ENCODE data around the gene DRG1. TPM values are rescaled to one million over a fixed set of nuclear protein-coding genes. Genes with fewer than 3 reads are reported as not detected.
"Not testable (repeated sequence)": the region's sequence is repeated elsewhere in the genome, so short reads cannot be mapped to it uniquely, and the experiment has no call there.

Gene DRG1
- total RNA-seq, 1 experiment from 2014 or later = 48.7 TPM

- Histone ChIP-seq H3K9me3 (ENCODE audit: low read length) (no peaks in the 10 kb centered on the region), H3K27ac (ENCODE audit: low read length) (no peak overlapping the region), H3K79me2 (ENCODE audit: low read length) (no peaks in the 10 kb centered on the region), H2AFZ (ENCODE audit: low read length) (no peak overlapping the region), H3K4me1 (ENCODE audit: low read length) (peaks cover 7% of the 10 kb centered on the region), H3K9ac (ENCODE audit: low read length) (no peak overlapping the region), H3K36me3 (ENCODE audit: insufficient read depth, low read length) (no peaks in the 10 kb centered on the region), H4K20me1 (ENCODE audit: insufficient read depth, low read depth, low read length) (no peaks in the 10 kb centered on the region), H3K9me2 (replicated peaks; ENCODE audit: insufficient read depth, low read length) (no peaks in the 10 kb centered on the region), H3K4me2 (ENCODE audit: low read depth, low read length, poor library complexity, severe bottlenecking) (no peak overlapping the region), H3K4me3 (ENCODE audit: low read length) (no peak overlapping the region), H3K27me3 (ENCODE audit: low read length) (no peaks in the 10 kb centered on the region)
- DNase-seq = no peak
Observed at GRCh38 chr22:31377612-31378011, 21.8 kb upstream of the DRG1 start.

- Histone ChIP-seq H2AFZ (ENCODE audit: low read length) (no peak overlapping the region), H3K79me2 (ENCODE audit: low read length) (no peaks in the 10 kb centered on the region)
Observed at GRCh38 chr22:31378123-31378522, 21.3 kb upstream of the DRG1 start.

GRCh38 chr22:31378651-31379050 lies 20.8 kb upstream of the DRG1 start:
- not testable (repeated sequence) for H2AFZ ChIP-seq (ENCODE audit: low read length); H3K4me3 ChIP-seq (ENCODE audit: low read length); H3K36me3 ChIP-seq (ENCODE audit: insufficient read depth, low read length)

More at GRCh38 chr22:31378123-31378522, 21.3 kb upstream of the DRG1 start:
- no peaks in the 10 kb centered on the region for H3K36me3 ChIP-seq (ENCODE audit: insufficient read depth, low read length)
- H3K27ac ChIP-seq (ENCODE audit: low read length) = no peak overlapping the region
- no peak overlapping the region for H3K9ac ChIP-seq (ENCODE audit: low read length)
- no peaks in the 10 kb centered on the region for H3K9me3 ChIP-seq (ENCODE audit: low read length)
- no peak for DNase-seq
- no peaks in the 10 kb centered on the region for H4K20me1 ChIP-seq (ENCODE audit: insufficient read depth, low read depth, low read length)
- no peaks in the 10 kb centered on the region for H3K27me3 ChIP-seq (ENCODE audit: low read length)
- H3K4me1 ChIP-seq (ENCODE audit: low read length) = peaks cover 10% of the 10 kb centered on the region
- H3K4me3 ChIP-seq (ENCODE audit: low read length) = no peak overlapping the region
- no peak overlapping the region for H3K4me2 ChIP-seq (ENCODE audit: low read depth, low read length, poor library complexity, severe bottlenecking)
- no peaks in the 10 kb centered on the region for H3K9me2 ChIP-seq (replicated peaks; ENCODE audit: insufficient read depth, low read length)

GRCh38 chr22:31393893-31394292 lies 5.5 kb upstream of the DRG1 start:
- peaks cover 6% of the 10 kb centered on the region for H3K9me3 ChIP-seq (ENCODE audit: low read length)
- no peak overlapping the region for H3K27ac ChIP-seq (ENCODE audit: low read length)
- no peaks in the 10 kb centered on the region for H4K20me1 ChIP-seq (ENCODE audit: insufficient read depth, low read depth, low read length)
- no peak overlapping the region for H3K4me3 ChIP-seq (ENCODE audit: low read length)
- H3K4me2 ChIP-seq (ENCODE audit: low read depth, low read length, poor library complexity, severe bottlenecking) = no peak overlapping the region
- no peaks in the 10 kb centered on the region for H3K79me2 ChIP-seq (ENCODE audit: low read length)
- H2AFZ ChIP-seq (ENCODE audit: low read length) = no peak overlapping the region
- H3K4me1 ChIP-seq (ENCODE audit: low read length) = peaks cover 7% of the 10 kb centered on the region
- H3K36me3 ChIP-seq (ENCODE audit: insufficient read depth, low read length) = no peaks in the 10 kb centered on the region
- no peak overlapping the region for H3K9ac ChIP-seq (ENCODE audit: low read length)
- no peak for DNase-seq
- no peaks in the 10 kb centered on the region for H3K9me2 ChIP-seq (replicated peaks; ENCODE audit: insufficient read depth, low read length)
- H3K27me3 ChIP-seq (ENCODE audit: low read length) = no peaks in the 10 kb centered on the region

More at GRCh38 chr22:31378651-31379050, 20.8 kb upstream of the DRG1 start:
- H3K79me2 ChIP-seq (ENCODE audit: low read length); DNase-seq; H3K27ac ChIP-seq (ENCODE audit: low read length); H3K9ac ChIP-seq (ENCODE audit: low read length); H4K20me1 ChIP-seq (ENCODE audit: insufficient read depth, low read depth, low read length); H3K4me2 ChIP-seq (ENCODE audit: low read depth, low read length, poor library complexity, severe bottlenecking); H3K9me2 ChIP-seq (replicated peaks; ENCODE audit: insufficient read depth, low read length); H3K9me3 ChIP-seq (ENCODE audit: low read length); H3K27me3 ChIP-seq (ENCODE audit: low read length): not testable (repeated sequence)
- peaks cover 10% of the 10 kb centered on the region for H3K4me1 ChIP-seq (ENCODE audit: low read length)

- Histone ChIP-seq H3K4me1 (ENCODE audit: low read length) (peaks cover 9% of the 10 kb centered on the region), H3K79me2 (ENCODE audit: low read length) (no peaks in the 10 kb centered on the region), H3K4me2 (ENCODE audit: low read depth, low read length, poor library complexity, severe bottlenecking) (no peak overlapping the region), H3K9me2 (replicated peaks; ENCODE audit: insufficient read depth, low read length) (no peaks in the 10 kb centered on the region), H3K27me3 (ENCODE audit: low read length) (no peaks in the 10 kb centered on the region), H3K36me3 (ENCODE audit: insufficient read depth, low read length) (no peaks in the 10 kb centered on the region), H3K9ac (ENCODE audit: low read length) (no peak overlapping the region), H3K9me3 (ENCODE audit: low read length) (peaks cover 6% of the 10 kb centered on the region), H2AFZ (ENCODE audit: low read length) (no peak overlapping the region), H3K27ac (ENCODE audit: low read length) (no peak overlapping the region), H4K20me1 (ENCODE audit: insufficient read depth, low read depth, low read length) (no peaks in the 10 kb centered on the region), H3K4me3 (ENCODE audit: low read length) (no peak overlapping the region)
- no peak for DNase-seq
Observed at GRCh38 chr22:31394326-31394725, 5.1 kb upstream of the DRG1 start.

GRCh38 chr22:31398231-31398630 lies 1.2 kb upstream of the DRG1 start:
- H3K36me3 ChIP-seq (ENCODE audit: insufficient read depth, low read length) = peaks cover 15% of the 10 kb centered on the region; the same call in 1 of the 2 replicates
- peaks cover 13% of the 10 kb centered on the region; the same call in 1 of the 2 replicates for H4K20me1 ChIP-seq (ENCODE audit: insufficient read depth, low read depth, low read length)
- no peak overlapping the region for H3K27ac ChIP-seq (ENCODE audit: low read length)
- H3K4me1 ChIP-seq (ENCODE audit: low read length) = peaks cover 19% of the 10 kb centered on the region
- no peaks in the 10 kb centered on the region for H3K9me2 ChIP-seq (replicated peaks; ENCODE audit: insufficient read depth, low read length)
- peak overlapping the region; percentile 100 for H3K4me2 ChIP-seq (ENCODE audit: low read depth, low read length, poor library complexity, severe bottlenecking)
- peaks cover 6% of the 10 kb centered on the region for H3K9me3 ChIP-seq (ENCODE audit: low read length)
- peaks cover 38% of the 10 kb centered on the region for H3K79me2 ChIP-seq (ENCODE audit: low read length)
- H3K4me3 ChIP-seq (ENCODE audit: low read length) = no peak overlapping the region
- no peak overlapping the region; the same call in 1 of the 2 replicates for H3K9ac ChIP-seq (ENCODE audit: low read length)
- no peak for DNase-seq
- H3K27me3 ChIP-seq (ENCODE audit: low read length) = no peaks in the 10 kb centered on the region
- peak overlapping the region; percentile 91 for H2AFZ ChIP-seq (ENCODE audit: low read length)

GRCh38 chr22:31400023-31400397 lies 606 bp downstream of the DRG1 start:
- H3K9ac ChIP-seq (ENCODE audit: low read length) = peak overlapping the region; percentile 86
- no peaks in the 10 kb centered on the region for H3K9me3 ChIP-seq (ENCODE audit: low read length)
- H4K20me1 ChIP-seq (ENCODE audit: insufficient read depth, low read depth, low read length) = peaks cover 13% of the 10 kb centered on the region; the same call in 1 of the 2 replicates
- no peaks in the 10 kb centered on the region for H3K9me2 ChIP-seq (replicated peaks; ENCODE audit: insufficient read depth, low read length)
- H3K4me2 ChIP-seq (ENCODE audit: low read depth, low read length, poor library complexity, severe bottlenecking) = peak overlapping the region; percentile 100
- H2AFZ ChIP-seq (ENCODE audit: low read length) = no peak overlapping the region
- no peaks in the 10 kb centered on the region for H3K27me3 ChIP-seq (ENCODE audit: low read length)
- peaks cover 19% of the 10 kb centered on the region for H3K4me1 ChIP-seq (ENCODE audit: low read length)
- peak overlapping the region; percentile 53 for H3K27ac ChIP-seq (ENCODE audit: low read length)
- DNase-seq = no peak
- peaks cover 52% of the 10 kb centered on the region for H3K79me2 ChIP-seq (ENCODE audit: low read length)
- H3K4me3 ChIP-seq (ENCODE audit: low read length) = peak overlapping the region; percentile 89
- H3K36me3 ChIP-seq (ENCODE audit: insufficient read depth, low read length) = peaks cover 17% of the 10 kb centered on the region; the same call in 1 of the 2 replicates

GRCh38 chr22:31402350-31402749 lies 2.9 kb downstream of the DRG1 start:
- H3K79me2 ChIP-seq (ENCODE audit: low read length) = peaks cover 71% of the 10 kb centered on the region
- not testable (repeated sequence) for DNase-seq

More at GRCh38 chr22:31402350-31402749, 2.9 kb downstream of the DRG1 start:
- H3K27ac ChIP-seq (ENCODE audit: low read length); H3K4me3 ChIP-seq (ENCODE audit: low read length); H3K9ac ChIP-seq (ENCODE audit: low read length); H3K4me2 ChIP-seq (ENCODE audit: low read depth, low read length, poor library complexity, severe bottlenecking); H3K27me3 ChIP-seq (ENCODE audit: low read length); H3K9me3 ChIP-seq (ENCODE audit: low read length); H3K9me2 ChIP-seq (replicated peaks; ENCODE audit: insufficient read depth, low read length); H2AFZ ChIP-seq (ENCODE audit: low read length): not testable (repeated sequence)
- peaks cover 19% of the 10 kb centered on the region for H3K4me1 ChIP-seq (ENCODE audit: low read length)
- H4K20me1 ChIP-seq (ENCODE audit: insufficient read depth, low read depth, low read length) = peaks cover 13% of the 10 kb centered on the region; the same call in 1 of the 2 replicates
- peaks cover 26% of the 10 kb centered on the region; the same call in 1 of the 2 replicates for H3K36me3 ChIP-seq (ENCODE audit: insufficient read depth, low read length)

All from Karpas-422 (cell line).